Colonic mucosa (tissue), 4 donors: ENCODE measurements around the gene P3H1. TPM values are rescaled to one million over a fixed set of nuclear protein-coding genes. Genes with fewer than 3 reads are reported as not detected.

Experiments
- DNase-seq: peaks from one replicate; pipeline ENCODE4 v3.0.0-alpha.2; 2020
- H3K27ac ChIP-seq: fragments of 200-600 bp; one replicate; pipeline ENCODE4 v1.8.0; 2021
- H3K27me3 ChIP-seq: fragments of 200-600 bp; one replicate; pipeline ENCODE4 v1.8.0; 2021
- H3K36me3 ChIP-seq: fragments of 200-600 bp; one replicate; pipeline ENCODE4 v1.8.0; 2021
- H3K4me1 ChIP-seq: fragments of 200-600 bp; one replicate; pipeline ENCODE4 v1.8.0; 2021; ENCODE audit warnings: mild to moderate bottlenecking
- H3K4me3 ChIP-seq: fragments of 200-600 bp; one replicate; pipeline ENCODE4 v1.8.0; 2021
- H3K9ac ChIP-seq, 2 donors: one replicate each; pipeline ENCODE4 v1.7.0; 2013; ENCODE audit warnings: control low read depth in 2 of 2, low read depth in 2 of 2, low read length in 2 of 2
- H3K9me3 ChIP-seq: fragments of 200-600 bp; one replicate; pipeline ENCODE4 v1.8.0; 2021
- intact Hi-C: fragments of 100-400 bp; cut with DNase I; formaldehyde crosslinking; loops from one replicate; pipeline ENCODE4 v1.14.1; 2022
- total RNA-seq, 2 donors: library from RNA; stranded (reverse); fragmentation: NEBNext Ultra II Directional in 1 of 2; extraction: Animal tissue kit (Norgen Biotek cat#: 25700) in 1 of 2; gene quantifications; one replicate each; pipeline ENCODE4 v1.2.1, GENCODE V29; 2021
- TF ChIP-seq, protein P1 (sequence below): fragments of 200-600 bp; IDR thresholded peaks from one replicate; pipeline ENCODE4 v1.8.0; 2022; ENCODE audit warnings: antibody characterized with exemption, mild to moderate bottlenecking
- donor health status: healthy.
- donor health status: DM: no; HTN: no; CAD: no.
- donor health status: DM: no; HTN: no; CAD: no.

The P3H1 gene
- total RNA-seq, 2 donors from 2014 or later = 11.7 to 19.1 TPM

- Histone ChIP-seq H3K9ac (no peak overlapping the region), H3K36me3 (no peaks in the 10 kb centered on the region), H3K4me3 (no peak overlapping the region), H3K27ac (no peak overlapping the region), H3K9me3 (no peaks in the 10 kb centered on the region), H3K4me1 (no peaks in the 10 kb centered on the region), H3K27me3 (no peaks in the 10 kb centered on the region)
- intact Hi-C loops = no loop called here
- no peak for DNase-seq
- TF ChIP-seq, protein P1, sequence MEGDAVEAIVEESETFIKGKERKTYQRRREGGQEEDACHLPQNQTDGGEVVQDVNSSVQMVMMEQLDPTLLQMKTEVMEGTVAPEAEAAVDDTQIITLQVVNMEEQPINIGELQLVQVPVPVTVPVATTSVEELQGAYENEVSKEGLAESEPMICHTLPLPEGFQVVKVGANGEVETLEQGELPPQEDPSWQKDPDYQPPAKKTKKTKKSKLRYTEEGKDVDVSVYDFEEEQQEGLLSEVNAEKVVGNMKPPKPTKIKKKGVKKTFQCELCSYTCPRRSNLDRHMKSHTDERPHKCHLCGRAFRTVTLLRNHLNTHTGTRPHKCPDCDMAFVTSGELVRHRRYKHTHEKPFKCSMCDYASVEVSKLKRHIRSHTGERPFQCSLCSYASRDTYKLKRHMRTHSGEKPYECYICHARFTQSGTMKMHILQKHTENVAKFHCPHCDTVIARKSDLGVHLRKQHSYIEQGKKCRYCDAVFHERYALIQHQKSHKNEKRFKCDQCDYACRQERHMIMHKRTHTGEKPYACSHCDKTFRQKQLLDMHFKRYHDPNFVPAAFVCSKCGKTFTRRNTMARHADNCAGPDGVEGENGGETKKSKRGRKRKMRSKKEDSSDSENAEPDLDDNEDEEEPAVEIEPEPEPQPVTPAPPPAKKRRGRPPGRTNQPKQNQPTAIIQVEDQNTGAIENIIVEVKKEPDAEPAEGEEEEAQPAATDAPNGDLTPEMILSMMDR = no peak
Observed at GRCh38 chr1:42736571-42737200, 30.1 kb downstream of the P3H1 start.

GRCh38 chr1:42736152-42736551 is 30.7 kb downstream of the P3H1 start:
- TF ChIP-seq, protein P1 = no peak
- intact Hi-C loops = no loop called here
- no peak overlapping the region for H3K27ac ChIP-seq
- no peaks in the 10 kb centered on the region for H3K9me3 ChIP-seq
- no peak overlapping the region for H3K9ac ChIP-seq
- DNase-seq = peak; percentile 73
- H3K27me3 ChIP-seq = no peaks in the 10 kb centered on the region
- H3K36me3 ChIP-seq = no peaks in the 10 kb centered on the region
- no peak overlapping the region for H3K4me3 ChIP-seq
- H3K4me1 ChIP-seq = no peaks in the 10 kb centered on the region

GRCh38 chr1:42735477-42736105 is 31.2 kb downstream of the P3H1 start:
- Histone ChIP-seq H3K4me1 (no peaks in the 10 kb centered on the region), H3K9ac (peak overlapping the region in 1 of 2 donors; percentile 37), H3K9me3 (no peaks in the 10 kb centered on the region), H3K4me3 (no peak overlapping the region), H3K36me3 (no peaks in the 10 kb centered on the region), H3K27me3 (no peaks in the 10 kb centered on the region), H3K27ac (no peak overlapping the region)
- TF ChIP-seq, protein P1 = no peak
- no peak for DNase-seq
- intact Hi-C loops = no loop called here

DNA sequence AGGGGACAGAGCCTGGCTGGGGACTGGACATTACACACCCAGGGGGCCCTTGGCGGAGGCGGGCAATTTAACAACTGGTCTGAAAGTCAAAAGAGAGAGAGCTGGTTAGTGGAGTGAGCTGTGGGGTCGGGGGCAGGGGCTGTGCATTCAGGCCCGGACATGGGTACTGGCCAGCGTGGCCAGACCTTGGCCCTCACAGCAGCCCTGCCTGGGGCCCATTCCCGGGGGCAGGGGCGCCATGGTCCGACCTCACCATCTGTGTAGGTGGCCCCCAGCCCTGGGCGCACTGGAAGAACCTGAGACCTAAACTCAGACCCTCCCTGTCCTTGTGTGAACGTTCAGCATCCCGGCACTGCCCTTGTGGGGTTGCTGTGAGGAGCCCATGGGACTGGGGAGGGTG is 31.8 kb downstream of the P3H1 start:
- no peak overlapping the region for H3K27ac ChIP-seq
- intact Hi-C loops = no loop called here
- H3K4me3 ChIP-seq = no peak overlapping the region
- H3K4me1 ChIP-seq = no peaks in the 10 kb centered on the region
- TF ChIP-seq, protein P1 = no peak
- H3K36me3 ChIP-seq = no peaks in the 10 kb centered on the region
- no peaks in the 10 kb centered on the region for H3K27me3 ChIP-seq
- no peak overlapping the region for H3K9ac ChIP-seq
- no peak for DNase-seq
- no peaks in the 10 kb centered on the region for H3K9me3 ChIP-seq

- H3K9ac ChIP-seq = no peak overlapping the region
- TF ChIP-seq, protein P1 = no peak
- no peak for DNase-seq
- no peak overlapping the region for H3K4me3 ChIP-seq
- no peak overlapping the region for H3K27ac ChIP-seq
- intact Hi-C loops = no loop called here
- H3K4me1 ChIP-seq = no peaks in the 10 kb centered on the region
- H3K9me3 ChIP-seq = no peaks in the 10 kb centered on the region
- H3K36me3 ChIP-seq = no peaks in the 10 kb centered on the region
- H3K27me3 ChIP-seq = no peaks in the 10 kb centered on the region
Observed at GRCh38 chr1:42734201-42735035, 32.4 kb downstream of the P3H1 start.
